Measurements from ENCODE around the gene RARS1.

Gene RARS1

GRCh38 chr5:168479166-168479565, 7.1 kb upstream of the RARS1 start:
- Histone ChIP-seq H3K9me2 (replicated peaks; ENCODE audit: low read depth, low read length) (no peaks in the 10 kb centered on the region), H3K4me1 (ENCODE audit: insufficient read depth, low read length, poor library complexity, severe bottlenecking) (no peaks in the 10 kb centered on the region), H3F3A (ENCODE audit: low read depth) (no peaks in the 10 kb centered on the region), H3K27me3 (ENCODE audit: insufficient read depth, low read length, poor library complexity, severe bottlenecking) (no peaks in the 10 kb centered on the region), H3K9ac (ENCODE audit: low read depth, low read length, poor library complexity, severe bottlenecking) (no peak overlapping the region), H3K4me2 (ENCODE audit: low read depth, low read length, poor library complexity, severe bottlenecking) (no peak overlapping the region), H3K9me3 (ENCODE audit: insufficient read depth, low read depth, low read length) (no peaks in the 10 kb centered on the region), H3K36me3 (ENCODE audit: insufficient read depth, low read length) (no peaks in the 10 kb centered on the region), H3K4me3 (ENCODE audit: low read length, poor library complexity, severe bottlenecking) (no peak overlapping the region), H2AFZ (ENCODE audit: low read length) (no peak overlapping the region), H4K20me1 (ENCODE audit: insufficient read depth, low read length, poor library complexity, severe bottlenecking) (no peaks in the 10 kb centered on the region), H3K79me2 (ENCODE audit: insufficient read depth, low read length) (no peaks in the 10 kb centered on the region)
- TF ChIP-seq CTCF (conservative IDR thresholded peaks at IDR 0.05; ENCODE audit: low read length) (no peak), EZH2phosphoT487 (IDR thresholded peaks at IDR 0.05; ENCODE audit: borderline replicate concordance) (no peak)

- Histone ChIP-seq H3K9me3 (ENCODE audit: insufficient read depth, low read depth, low read length) (no peaks in the 10 kb centered on the region), H3K4me1 (ENCODE audit: insufficient read depth, low read length, poor library complexity, severe bottlenecking) (no peaks in the 10 kb centered on the region), H3K4me3 (ENCODE audit: low read length, poor library complexity, severe bottlenecking) (no peak overlapping the region), H3K27me3 (ENCODE audit: insufficient read depth, low read length, poor library complexity, severe bottlenecking) (no peaks in the 10 kb centered on the region), H4K20me1 (ENCODE audit: insufficient read depth, low read length, poor library complexity, severe bottlenecking) (no peaks in the 10 kb centered on the region), H3K4me2 (ENCODE audit: low read depth, low read length, poor library complexity, severe bottlenecking) (no peak overlapping the region), H3K36me3 (ENCODE audit: insufficient read depth, low read length) (no peaks in the 10 kb centered on the region), H3F3A (ENCODE audit: low read depth) (no peaks in the 10 kb centered on the region), H3K79me2 (ENCODE audit: insufficient read depth, low read length) (no peaks in the 10 kb centered on the region), H3K9me2 (replicated peaks; ENCODE audit: low read depth, low read length) (no peaks in the 10 kb centered on the region), H3K9ac (ENCODE audit: low read depth, low read length, poor library complexity, severe bottlenecking) (no peak overlapping the region), H2AFZ (ENCODE audit: low read length) (no peak overlapping the region)
- no peak for TF ChIP-seq EZH2phosphoT487 (IDR thresholded peaks at IDR 0.05; ENCODE audit: borderline replicate concordance)
- TF ChIP-seq CTCF (conservative IDR thresholded peaks at IDR 0.05; ENCODE audit: low read length): no peak
Measured at GRCh38 chr5:168480601-168481000, 5.7 kb upstream of the RARS1 start.

- Histone ChIP-seq H3F3A (ENCODE audit: low read depth) (no peaks in the 10 kb centered on the region), H3K4me2 (ENCODE audit: low read depth, low read length, poor library complexity, severe bottlenecking) (no peak overlapping the region), H3K79me2 (ENCODE audit: insufficient read depth, low read length) (peaks cover under 1% of the 10 kb centered on the region), H3K9me3 (ENCODE audit: insufficient read depth, low read depth, low read length) (no peaks in the 10 kb centered on the region), H3K36me3 (ENCODE audit: insufficient read depth, low read length) (no peaks in the 10 kb centered on the region), H4K20me1 (ENCODE audit: insufficient read depth, low read length, poor library complexity, severe bottlenecking) (no peaks in the 10 kb centered on the region), H3K27me3 (ENCODE audit: insufficient read depth, low read length, poor library complexity, severe bottlenecking) (no peaks in the 10 kb centered on the region), H3K4me3 (ENCODE audit: low read length, poor library complexity, severe bottlenecking) (no peak overlapping the region), H3K9ac (ENCODE audit: low read depth, low read length, poor library complexity, severe bottlenecking) (no peak overlapping the region), H3K9me2 (replicated peaks; ENCODE audit: low read depth, low read length) (no peaks in the 10 kb centered on the region), H2AFZ (ENCODE audit: low read length) (no peak overlapping the region), H3K4me1 (ENCODE audit: insufficient read depth, low read length, poor library complexity, severe bottlenecking) (peaks cover 3% of the 10 kb centered on the region)
- TF ChIP-seq EZH2phosphoT487 (IDR thresholded peaks at IDR 0.05; ENCODE audit: borderline replicate concordance) (no peak), CTCF (conservative IDR thresholded peaks at IDR 0.05; ENCODE audit: low read length) (no peak)
Measured at GRCh38 chr5:168481330-168481788, 4.9 kb upstream of the RARS1 start.

Data from Loucy (cell line).